ENCODE measurements around the gene VKORC1L1. TPM values are rescaled to one million over a fixed set of nuclear protein-coding genes. Genes with fewer than 3 reads are reported as not detected.
A peak's percentile ranks its signal among the peaks of the same experiment; 100 is the strongest.
"Not testable (repeated sequence)": the region's sequence is repeated elsewhere in the genome, so short reads cannot be mapped to it uniquely, and the experiment has no call there.

The VKORC1L1 gene
- total RNA-seq, 1 donor from 2014 or later: 147 TPM

- DNase-seq (ENCODE audit: low spot score): no peak
Observed at GRCh38 chr7:65927489-65928448, 54.9 kb downstream of the VKORC1L1 start.

GRCh38 chr7:65931685-65932084, 58.8 kb downstream of the VKORC1L1 start:
- DNase-seq (ENCODE audit: low spot score): no peak

GRCh38 chr7:65937296-65937695, 64.4 kb downstream of the VKORC1L1 start:
- DNase-seq (ENCODE audit: low spot score): no peak

- DNase-seq (ENCODE audit: low spot score): no peak
Observed at GRCh38 chr7:65938336-65938895, 65.5 kb downstream of the VKORC1L1 start.

GRCh38 chr7:65945787-65946186, 72.9 kb downstream of the VKORC1L1 start:
- DNase-seq (ENCODE audit: low spot score): not testable (repeated sequence)

GRCh38 chr7:65946904-65947303, 74.0 kb downstream of the VKORC1L1 start:
- DNase-seq (ENCODE audit: low spot score): no peak

- no peak for DNase-seq (ENCODE audit: low spot score)
Observed at GRCh38 chr7:65951837-65952578, 79.1 kb downstream of the VKORC1L1 start.

GRCh38 chr7:65953001-65953720, 80.3 kb downstream of the VKORC1L1 start:
- no peak for DNase-seq (ENCODE audit: low spot score)

GRCh38 chr7:65953890-65954450, 81.1 kb downstream of the VKORC1L1 start:
- no peak for DNase-seq (ENCODE audit: low spot score)

GRCh38 chr7:65955718-65956117, 82.8 kb downstream of the VKORC1L1 start:
- DNase-seq (ENCODE audit: low spot score): no peak

- DNase-seq (ENCODE audit: low spot score): no peak
Observed at GRCh38 chr7:65960351-65961074, 87.6 kb downstream of the VKORC1L1 start.

GRCh38 chr7:65962033-65962432, 89.2 kb downstream of the VKORC1L1 start:
- peak; percentile 64 for DNase-seq (ENCODE audit: low spot score)

- peak; percentile 55 for DNase-seq (ENCODE audit: low spot score)
Observed at GRCh38 chr7:65964671-65965070, 91.8 kb downstream of the VKORC1L1 start.

GRCh38 chr7:65966146-65966545, 93.3 kb downstream of the VKORC1L1 start:
- DNase-seq (ENCODE audit: low spot score): no peak

- no peak for DNase-seq (ENCODE audit: low spot score)
Observed at GRCh38 chr7:65967361-65968155, 94.7 kb downstream of the VKORC1L1 start.

GRCh38 chr7:65968256-65969185, 95.6 kb downstream of the VKORC1L1 start:
- DNase-seq (ENCODE audit: low spot score): peak; percentile 82

- DNase-seq (ENCODE audit: low spot score): peak; percentile 67
Observed at GRCh38 chr7:65971021-65971420, 98.1 kb downstream of the VKORC1L1 start.

- DNase-seq (ENCODE audit: low spot score): peak; percentile 65
Observed at GRCh38 chr7:65972976-65973375, 100.1 kb downstream of the VKORC1L1 start.

All from mesenteric fat pad (tissue), 1 donor.